ENCODE data around the gene LARP4.

The LARP4 gene

DNA sequence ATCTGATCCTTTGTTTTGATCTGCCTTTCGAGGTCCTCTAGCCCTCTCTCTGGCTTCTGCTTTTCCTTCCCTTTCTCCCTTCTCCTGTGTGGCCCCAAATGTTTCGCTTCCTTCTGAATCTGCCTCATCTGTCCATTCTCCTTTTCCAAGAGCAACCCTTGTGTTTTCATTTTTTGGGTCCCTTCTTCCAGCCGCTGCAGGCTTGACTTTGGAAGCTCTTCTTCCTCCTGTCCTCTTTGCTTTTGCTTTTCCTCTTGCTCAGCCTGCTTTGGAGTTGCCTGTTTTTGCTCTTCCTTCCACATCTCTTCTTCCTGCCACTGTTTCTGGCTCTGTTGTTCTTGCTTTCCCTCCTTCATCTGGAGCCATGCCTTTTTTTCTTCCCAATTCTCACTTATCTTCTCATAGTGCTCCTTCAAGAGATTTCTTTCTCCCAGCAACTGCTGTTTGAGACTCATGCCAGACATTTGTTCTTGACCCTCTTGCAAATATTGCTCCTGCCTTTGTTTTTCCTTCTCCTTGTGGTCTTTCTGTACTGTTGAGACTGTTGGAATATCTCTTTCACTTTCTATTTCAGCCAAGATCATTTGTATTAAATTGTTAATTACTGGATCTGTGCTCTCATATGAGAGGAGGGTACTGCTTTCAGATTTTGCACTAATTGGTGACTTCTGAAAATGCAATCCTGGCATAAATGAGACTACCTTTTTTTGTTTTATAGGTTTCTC lies 46.7 kb upstream of the LARP4 start:
- H2AFZ ChIP-seq (ENCODE audit: low read depth, low read length) = peak overlapping the region; percentile 72
- H3K27ac ChIP-seq (ENCODE audit: low read length) = peak overlapping the region; percentile 92
- H3K4me2 ChIP-seq (ENCODE audit: insufficient read depth, low read length) = peak overlapping the region; percentile 52
- DNase-seq (peak; percentile 36), ATAC-seq (ENCODE audit: insufficient read depth, low read depth) (peak; percentile 75)
- no peaks in the 10 kb centered on the region for H3K27me3 ChIP-seq (ENCODE audit: insufficient read depth, low read length, poor library complexity)
- H3K36me3 ChIP-seq (ENCODE audit: insufficient read depth, low read length) = no peaks in the 10 kb centered on the region
- H3K9me3 ChIP-seq (ENCODE audit: insufficient read depth, low read length, severe bottlenecking) = no peaks in the 10 kb centered on the region
- H3K4me3 ChIP-seq (ENCODE audit: low read depth in 1 of 2, low read length in 2 of 2) = peak overlapping the region in 1 of 2 experiments; percentile 33; a peak in 2 of 4 replicates
- H3K4me1 ChIP-seq (ENCODE audit: insufficient read depth, low read length) = peaks cover 28% of the 10 kb centered on the region
- TF ChIP-seq EZH2 (IDR thresholded peaks at IDR 0.05; ENCODE audit: borderline replicate concordance, low read depth, low read length, severe bottlenecking) = no peak
- TF ChIP-seq, protein P1, sequence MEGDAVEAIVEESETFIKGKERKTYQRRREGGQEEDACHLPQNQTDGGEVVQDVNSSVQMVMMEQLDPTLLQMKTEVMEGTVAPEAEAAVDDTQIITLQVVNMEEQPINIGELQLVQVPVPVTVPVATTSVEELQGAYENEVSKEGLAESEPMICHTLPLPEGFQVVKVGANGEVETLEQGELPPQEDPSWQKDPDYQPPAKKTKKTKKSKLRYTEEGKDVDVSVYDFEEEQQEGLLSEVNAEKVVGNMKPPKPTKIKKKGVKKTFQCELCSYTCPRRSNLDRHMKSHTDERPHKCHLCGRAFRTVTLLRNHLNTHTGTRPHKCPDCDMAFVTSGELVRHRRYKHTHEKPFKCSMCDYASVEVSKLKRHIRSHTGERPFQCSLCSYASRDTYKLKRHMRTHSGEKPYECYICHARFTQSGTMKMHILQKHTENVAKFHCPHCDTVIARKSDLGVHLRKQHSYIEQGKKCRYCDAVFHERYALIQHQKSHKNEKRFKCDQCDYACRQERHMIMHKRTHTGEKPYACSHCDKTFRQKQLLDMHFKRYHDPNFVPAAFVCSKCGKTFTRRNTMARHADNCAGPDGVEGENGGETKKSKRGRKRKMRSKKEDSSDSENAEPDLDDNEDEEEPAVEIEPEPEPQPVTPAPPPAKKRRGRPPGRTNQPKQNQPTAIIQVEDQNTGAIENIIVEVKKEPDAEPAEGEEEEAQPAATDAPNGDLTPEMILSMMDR (IDR thresholded peaks at IDR 0.05; ENCODE audit: borderline replicate concordance, extremely low read depth, low read length, poor library complexity, severe bottlenecking) = no peak
- peak overlapping the region; percentile 53 for H3K9ac ChIP-seq (ENCODE audit: low read depth, low read length)
- no peaks in the 10 kb centered on the region for H4K20me1 ChIP-seq (ENCODE audit: insufficient read depth, low read length)
- no peaks in the 10 kb centered on the region for H3K79me2 ChIP-seq (ENCODE audit: insufficient read depth, low read length)

DNA sequence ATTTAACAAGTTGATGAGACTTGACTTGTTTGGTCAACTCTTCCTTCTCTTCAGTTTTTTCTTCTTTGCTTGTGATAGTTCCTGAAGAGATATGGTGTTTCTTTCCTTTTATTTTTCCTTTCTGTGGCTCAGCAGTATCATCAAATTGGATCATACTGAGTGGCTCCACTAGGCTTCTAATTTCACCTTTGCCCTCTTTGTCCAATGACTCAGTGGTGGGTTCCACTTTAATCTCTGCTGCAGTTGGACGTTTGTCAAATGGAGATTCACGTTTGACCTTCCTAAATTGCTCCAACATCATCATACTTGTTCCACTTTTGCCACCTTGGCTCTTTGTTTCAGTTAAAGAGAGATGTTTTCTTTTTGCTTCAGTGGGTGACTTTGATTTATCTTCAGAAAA lies 45.8 kb upstream of the LARP4 start:
- Histone ChIP-seq H3K79me2 (ENCODE audit: insufficient read depth, low read length) (no peaks in the 10 kb centered on the region), H3K36me3 (ENCODE audit: insufficient read depth, low read length) (no peaks in the 10 kb centered on the region), H3K4me1 (ENCODE audit: insufficient read depth, low read length) (peaks cover 28% of the 10 kb centered on the region), H3K27me3 (ENCODE audit: insufficient read depth, low read length, poor library complexity) (no peaks in the 10 kb centered on the region), H3K9me3 (ENCODE audit: insufficient read depth, low read length, severe bottlenecking) (no peaks in the 10 kb centered on the region), H3K4me3 (ENCODE audit: low read depth in 1 of 2, low read length in 2 of 2) (no peak overlapping the region), H3K27ac (ENCODE audit: low read length) (peak overlapping the region; percentile 92), H2AFZ (ENCODE audit: low read depth, low read length) (peak overlapping the region; percentile 72), H3K9ac (ENCODE audit: low read depth, low read length) (no peak overlapping the region), H4K20me1 (ENCODE audit: insufficient read depth, low read length) (no peaks in the 10 kb centered on the region), H3K4me2 (ENCODE audit: insufficient read depth, low read length) (0 out of 2 replicates have a peak overlapping the region, but pooled peaks have one; percentile 52)
- ATAC-seq (ENCODE audit: insufficient read depth, low read depth) = no peak
- no peak for DNase-seq
- TF ChIP-seq, protein P1 (IDR thresholded peaks at IDR 0.05; ENCODE audit: borderline replicate concordance, extremely low read depth, low read length, poor library complexity, severe bottlenecking) = no peak
- no peak for TF ChIP-seq EZH2 (IDR thresholded peaks at IDR 0.05; ENCODE audit: borderline replicate concordance, low read depth, low read length, severe bottlenecking)

DNA sequence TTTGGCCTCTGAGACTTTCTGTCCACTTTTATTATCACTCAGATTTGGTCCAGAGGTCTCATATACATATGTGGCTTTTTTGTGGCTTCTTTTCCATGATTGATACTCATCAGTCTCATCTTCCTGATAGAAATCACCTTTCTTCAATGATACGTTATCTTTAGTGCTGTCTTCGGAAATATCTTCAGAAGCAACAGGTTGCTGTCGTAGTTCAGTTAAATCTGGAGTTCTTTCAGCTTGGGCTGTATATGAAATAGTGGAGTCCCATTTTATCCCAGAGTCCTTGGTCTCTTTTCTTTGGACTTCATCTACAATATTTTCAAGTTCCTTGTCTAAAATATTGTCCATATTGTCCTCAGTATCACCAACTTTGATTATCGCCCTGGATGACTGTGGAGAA lies 45.3 kb upstream of the LARP4 start:
- Histone ChIP-seq H2AFZ (ENCODE audit: low read depth, low read length) (no peak overlapping the region), H3K4me2 (ENCODE audit: insufficient read depth, low read length) (no peak overlapping the region), H3K27me3 (ENCODE audit: insufficient read depth, low read length, poor library complexity) (no peaks in the 10 kb centered on the region), H3K27ac (ENCODE audit: low read length) (no peak overlapping the region), H3K79me2 (ENCODE audit: insufficient read depth, low read length) (no peaks in the 10 kb centered on the region), H3K4me3 (ENCODE audit: low read depth in 1 of 2, low read length in 2 of 2) (no peak overlapping the region), H3K9me3 (ENCODE audit: insufficient read depth, low read length, severe bottlenecking) (no peaks in the 10 kb centered on the region), H4K20me1 (ENCODE audit: insufficient read depth, low read length) (no peaks in the 10 kb centered on the region), H3K9ac (ENCODE audit: low read depth, low read length) (no peak overlapping the region), H3K4me1 (ENCODE audit: insufficient read depth, low read length) (peaks cover 28% of the 10 kb centered on the region), H3K36me3 (ENCODE audit: insufficient read depth, low read length) (no peaks in the 10 kb centered on the region)
- no peak for ATAC-seq (ENCODE audit: insufficient read depth, low read depth)
- no peak for TF ChIP-seq EZH2 (IDR thresholded peaks at IDR 0.05; ENCODE audit: borderline replicate concordance, low read depth, low read length, severe bottlenecking)
- TF ChIP-seq, protein P1 (IDR thresholded peaks at IDR 0.05; ENCODE audit: borderline replicate concordance, extremely low read depth, low read length, poor library complexity, severe bottlenecking) = no peak
- no peak for DNase-seq

All from DND-41 (cell line).